HUDEP-2 (cell line): ENCODE data around the gene CNPY3.
"Not testable (repeated sequence)": the region's sequence is repeated elsewhere in the genome, so short reads cannot be mapped to it uniquely, and the experiment has no call there.

Experiments used
- DNase-seq, 76 experiments: peaks; one replicate each; lab custom pipeline; 2025; ENCODE audit not compliant: unreplicated experiment in 76 of 76; lab: John Stamatoyannopoulos, UW

CNPY3 gene

GRCh38 chr6:42952389-42952788 lies 23.1 kb downstream of the CNPY3 start:
- no peak for DNase-seq

GRCh38 chr6:42954405-42954804 lies 25.1 kb downstream of the CNPY3 start:
- DNase-seq = not testable (repeated sequence)

- peak in 1 of 76 experiments; percentile 8 for DNase-seq
Observed at GRCh38 chr6:42958125-42958524, 28.8 kb downstream of the CNPY3 start.

- DNase-seq = no peak
Observed at GRCh38 chr6:42959917-42960242, 30.6 kb downstream of the CNPY3 start.

GRCh38 chr6:42960243-42961019 lies 31.2 kb downstream of the CNPY3 start, which contains the start of gene GNMT:
Gene GNMT, plus strand, starts transcription at chr6:42960754. Its CDS starts 14 bp downstream, at chr6:42960768.
- peak in 1 of 76 experiments; percentile 17 for DNase-seq

GRCh38 chr6:42961020-42961470 lies 31.8 kb downstream of the CNPY3 start:
- no peak for DNase-seq

- DNase-seq = no peak
Observed at GRCh38 chr6:42962096-42962495, 32.8 kb downstream of the CNPY3 start.

GRCh38 chr6:42962502-42963178 lies 33.4 kb downstream of the CNPY3 start:
- DNase-seq = no peak

GRCh38 chr6:42963179-42963854 lies 34.0 kb downstream of the CNPY3 start:
- DNase-seq = no peak

GRCh38 chr6:42963855-42964605 lies 34.8 kb downstream of the CNPY3 start:
- peak in 57 of 76 experiments; percentile 12 to 79 (median 54) for DNase-seq

GRCh38 chr6:42966571-42966970 lies 37.3 kb downstream of the CNPY3 start:
- DNase-seq = no peak

GRCh38 chr6:42967228-42967627 lies 37.9 kb downstream of the CNPY3 start:
- DNase-seq = no peak

- DNase-seq = no peak
Observed at GRCh38 chr6:42968126-42968701, 38.9 kb downstream of the CNPY3 start.

GRCh38 chr6:42968783-42969182 lies 39.5 kb downstream of the CNPY3 start:
- DNase-seq = no peak

- DNase-seq = no peak
Observed at GRCh38 chr6:42969431-42969830, 40.2 kb downstream of the CNPY3 start.

GRCh38 chr6:42969934-42970333 lies 40.7 kb downstream of the CNPY3 start:
- DNase-seq = no peak

GRCh38 chr6:42970871-42971612 lies 41.8 kb downstream of the CNPY3 start:
- DNase-seq = peak in 16 of 76 experiments; percentile 14 to 63 (median 30)

- no peak for DNase-seq
Observed at GRCh38 chr6:42971746-42972327, 42.6 kb downstream of the CNPY3 start.

- DNase-seq = no peak
Observed at GRCh38 chr6:42973926-42974325, 44.6 kb downstream of the CNPY3 start.
